Measurements from ENCODE around the gene UBE2E1. TPM values are rescaled to one million over a fixed set of nuclear protein-coding genes. Genes with fewer than 3 reads are reported as not detected.
A peak's percentile ranks its signal among the peaks of the same experiment; 100 is the strongest.

The UBE2E1 gene
- total and polyA plus RNA-seq, 2 experiments from 2014 or later, result 9.0 to 65.3 TPM

GRCh38 chr3:23811185-23811527 is 5.4 kb downstream of the UBE2E1 start:
- Histone ChIP-seq H3K9me3 (ENCODE audit: low read depth) (no peaks in the 10 kb centered on the region), H3K4me1 (ENCODE audit: insufficient read depth) (peaks cover 22% of the 10 kb centered on the region), H3K4me3 (peak overlapping the region; percentile 80), H4K20me1 (ENCODE audit: insufficient read depth) (no peaks in the 10 kb centered on the region), H3K27me3 (replicated peaks; ENCODE audit: insufficient read depth) (no peaks in the 10 kb centered on the region), H3K4me2 (ENCODE audit: unreplicated experiment) (peak overlapping the region; percentile 74), H3K27ac (no peak overlapping the region), H3K9ac (peak overlapping the region; percentile 83), H3K79me2 (ENCODE audit: insufficient read depth) (peaks cover 88% of the 10 kb centered on the region), H3K9me2 (ENCODE audit: insufficient read depth) (no peaks in the 10 kb centered on the region), H3F3A (ENCODE audit: insufficient read depth) (peaks cover 26% of the 10 kb centered on the region; the same call in 1 of the 2 replicates), H3K36me3 (ENCODE audit: low read depth) (no peaks in the 10 kb centered on the region), H2AFZ (peak overlapping the region; percentile 87)
- WGBS, 2 experiments (ENCODE audit: low coverage in 1 of 2, low lambda C conversion rate in 2 of 2, missing lambda C conversion rate in 2 of 2), result 65 to 67% methylated on average over 10 of the region's 10 CpGs
- DNase-seq, result no peak
- TF ChIP-seq EZH2 (IDR thresholded peaks at IDR 0.05; ENCODE audit: insufficient read depth, poor library complexity, severe bottlenecking), result no peak
- no peak for TF ChIP-seq EZH2phosphoT487 (IDR thresholded peaks at IDR 0.05; ENCODE audit: insufficient read depth, low read depth)
- in situ Hi-C loops (cut with MboI), result no loop called here

- peaks cover 91% of the 10 kb centered on the region for H3K79me2 ChIP-seq (ENCODE audit: insufficient read depth)
- H3K9me3 ChIP-seq (ENCODE audit: low read depth), result no peaks in the 10 kb centered on the region
- peak overlapping the region; percentile 74 for H3K4me2 ChIP-seq (ENCODE audit: unreplicated experiment)
- no peaks in the 10 kb centered on the region for H3K9me2 ChIP-seq (ENCODE audit: insufficient read depth)
- in situ Hi-C loops (cut with MboI), result no loop called here
- TF ChIP-seq EZH2phosphoT487 (IDR thresholded peaks at IDR 0.05; ENCODE audit: insufficient read depth, low read depth) (no peak), EZH2 (IDR thresholded peaks at IDR 0.05; ENCODE audit: insufficient read depth, poor library complexity, severe bottlenecking) (no peak)
- H3K27me3 ChIP-seq (replicated peaks; ENCODE audit: insufficient read depth), result no peaks in the 10 kb centered on the region
- H3K4me3 ChIP-seq, result no peak overlapping the region
- peaks cover 25% of the 10 kb centered on the region; the same call in 1 of the 2 replicates for H3F3A ChIP-seq (ENCODE audit: insufficient read depth)
- H4K20me1 ChIP-seq (ENCODE audit: insufficient read depth), result no peaks in the 10 kb centered on the region
- no peak overlapping the region for H3K27ac ChIP-seq
- no peak overlapping the region for H2AFZ ChIP-seq
- H3K9ac ChIP-seq, result no peak overlapping the region
- H3K4me1 ChIP-seq (ENCODE audit: insufficient read depth), result peaks cover 22% of the 10 kb centered on the region
- no peaks in the 10 kb centered on the region for H3K36me3 ChIP-seq (ENCODE audit: low read depth)
- DNase-seq, result no peak
Observed at GRCh38 chr3:23811919-23812318, 6.2 kb downstream of the UBE2E1 start.

GRCh38 chr3:23815879-23816278 is 10.1 kb downstream of the UBE2E1 start:
- Histone ChIP-seq H3K4me1 (ENCODE audit: insufficient read depth) (peaks cover 5% of the 10 kb centered on the region; the same call in 1 of the 2 replicates), H3K9me2 (ENCODE audit: insufficient read depth) (no peaks in the 10 kb centered on the region), H3F3A (ENCODE audit: insufficient read depth) (no peaks in the 10 kb centered on the region), H3K4me3 (no peak overlapping the region), H3K27me3 (replicated peaks; ENCODE audit: insufficient read depth) (no peaks in the 10 kb centered on the region), H2AFZ (no peak overlapping the region), H3K9ac (no peak overlapping the region), H4K20me1 (ENCODE audit: insufficient read depth) (0 out of 2 replicates have a peak, but pooled peaks cover 7% of the 10 kb centered on the region), H3K36me3 (ENCODE audit: low read depth) (no peaks in the 10 kb centered on the region), H3K9me3 (ENCODE audit: low read depth) (no peaks in the 10 kb centered on the region), H3K79me2 (ENCODE audit: insufficient read depth) (peaks cover 98% of the 10 kb centered on the region), H3K27ac (no peak overlapping the region), H3K4me2 (ENCODE audit: unreplicated experiment) (no peak overlapping the region)
- in situ Hi-C loops (cut with MboI), result no loop called here
- 99 to 100% methylated on average over 3 of the region's 3 CpGs for WGBS, 2 experiments (ENCODE audit: low coverage in 1 of 2, low lambda C conversion rate in 2 of 2, missing lambda C conversion rate in 2 of 2)
- no peak for DNase-seq
- TF ChIP-seq EZH2phosphoT487 (IDR thresholded peaks at IDR 0.05; ENCODE audit: insufficient read depth, low read depth) (no peak), EZH2 (IDR thresholded peaks at IDR 0.05; ENCODE audit: insufficient read depth, poor library complexity, severe bottlenecking) (no peak)

GRCh38 chr3:23816721-23817120 is 11.0 kb downstream of the UBE2E1 start:
- peaks cover 98% of the 10 kb centered on the region for H3K79me2 ChIP-seq (ENCODE audit: insufficient read depth)
- TF ChIP-seq EZH2 (IDR thresholded peaks at IDR 0.05; ENCODE audit: insufficient read depth, poor library complexity, severe bottlenecking) (no peak), EZH2phosphoT487 (IDR thresholded peaks at IDR 0.05; ENCODE audit: insufficient read depth, low read depth) (no peak)
- H3F3A ChIP-seq (ENCODE audit: insufficient read depth), result no peaks in the 10 kb centered on the region
- no peaks in the 10 kb centered on the region for H3K4me1 ChIP-seq (ENCODE audit: insufficient read depth)
- H3K27ac ChIP-seq, result no peak overlapping the region
- 0 out of 2 replicates have a peak, but pooled peaks cover 10% of the 10 kb centered on the region for H4K20me1 ChIP-seq (ENCODE audit: insufficient read depth)
- in situ Hi-C loops (cut with MboI), result no loop called here
- no peaks in the 10 kb centered on the region for H3K9me2 ChIP-seq (ENCODE audit: insufficient read depth)
- no peak for DNase-seq
- no peak overlapping the region for H3K4me3 ChIP-seq
- no peak overlapping the region for H2AFZ ChIP-seq
- no peaks in the 10 kb centered on the region for H3K36me3 ChIP-seq (ENCODE audit: low read depth)
- WGBS, 2 experiments (ENCODE audit: low coverage in 1 of 2, low lambda C conversion rate in 2 of 2, missing lambda C conversion rate in 2 of 2), result 100% methylated on average over 2 of the region's 2 CpGs
- no peak overlapping the region for H3K9ac ChIP-seq
- H3K9me3 ChIP-seq (ENCODE audit: low read depth), result no peaks in the 10 kb centered on the region
- H3K4me2 ChIP-seq (ENCODE audit: unreplicated experiment), result no peak overlapping the region
- no peaks in the 10 kb centered on the region for H3K27me3 ChIP-seq (replicated peaks; ENCODE audit: insufficient read depth)

All from GM23248 (cell line).